Tracheal epithelial cell (primary cell): ENCODE data around the gene RAB5B. TPM values are rescaled to one million over a fixed set of nuclear protein-coding genes. Genes with fewer than 3 reads are reported as not detected.

Experiments used
- total RNA-seq: library from RNA; depleted of rRNA; stranded (reverse); fragments of >200 nt; gene quantifications from 2 replicates; pipeline ENCODE4 v1.2.1, GENCODE V29; 2014

Gene RAB5B
- total RNA-seq: 51.8 TPM in 2 replicates

GRCh38 chr12:55973599-55974307 lies at the start of gene RAB5B:
Gene RAB5B, plus strand, starts transcription at chr12:55974078. Its CDS starts 12,883 bp downstream, at chr12:55986961.

GRCh38 chr12:55927588-55928502 lies 46.0 kb upstream of the RAB5B start, which contains the start of gene PYM1:
Gene PYM1, minus strand, starts transcription at chr12:55927894. Its CDS starts 133 bp downstream, at chr12:55927761.

GRCh38 chr12:55930771-55931316 lies 43.0 kb upstream of the RAB5B start, which contains the start of gene DGKA:
Gene DGKA, plus strand, starts transcription at chr12:55931162. Its CDS starts 5,342 bp downstream, at chr12:55936504.

GRCh38 chr12:55965941-55966407 lies 7.9 kb upstream of the RAB5B start, which contains the start of gene PMEL:
Gene PMEL, minus strand, starts transcription at chr12:55966042. Its CDS starts 31 bp downstream, at chr12:55966011.

GRCh38 chr12:55966408-55967281 lies 7.2 kb upstream of the RAB5B start, which contains the start of gene CDK2:
Gene CDK2, plus strand, starts transcription at chr12:55966830. Its CDS starts 179 bp downstream, at chr12:55967009.

GRCh38 chr12:55996715-55997534 lies 23.0 kb downstream of the RAB5B start, which contains the start of gene SUOX:
Gene SUOX, plus strand, starts transcription at chr12:55997276. Its CDS starts 4,946 bp downstream, at chr12:56002222.

GRCh38 chr12:56020423-56021184 lies 46.7 kb downstream of the RAB5B start, which contains the start of gene IKZF4:
Gene IKZF4, plus strand, starts transcription at chr12:56021043. Its CDS starts 451 bp downstream, at chr12:56021494.

GRCh38 chr12:56041552-56042429 lies 67.9 kb downstream of the RAB5B start, which contains the start of gene RPS26:
Gene RPS26, plus strand, starts transcription at chr12:56041918. Its CDS starts 249 bp downstream, at chr12:56042167.

Other genes with a start within 250 kb of the RAB5B start
- gene CD63, start 245.1 kb upstream of the RAB5B start, total RNA-seq: 935 and 965 TPM in 2 replicates
- 0.43 and 0.72 TPM in 2 replicates for gene GDF11, start 231.0 kb upstream of the RAB5B start, total RNA-seq
- 64.2 and 75.2 TPM in 2 replicates for gene SARNP, start 156.4 kb upstream of the RAB5B start, total RNA-seq
- 26.9 and 38.6 TPM in 2 replicates for gene ORMDL2, start 156.0 kb upstream of the RAB5B start, total RNA-seq
- 36.2 and 41.2 TPM in 2 replicates for gene DNAJC14, start 144.5 kb upstream of the RAB5B start, total RNA-seq
- 0.24 TPM in 1 of 2 replicates, not detected in the other for gene MMP19, start 131.1 kb upstream of the RAB5B start, total RNA-seq
- gene PYM1, start 46.2 kb upstream of the RAB5B start, total RNA-seq: 27.0 and 41.1 TPM in 2 replicates
- gene DGKA, start 42.9 kb upstream of the RAB5B start, total RNA-seq: 97.6 and 107 TPM in 2 replicates
- 2.6 and 2.9 TPM in 2 replicates for gene PMEL, start 8.0 kb upstream of the RAB5B start, total RNA-seq
- gene CDK2, start 7.2 kb upstream of the RAB5B start, total RNA-seq: 9.4 and 26.5 TPM in 2 replicates
- 5.1 and 5.8 TPM in 2 replicates for gene SUOX, start 23.2 kb downstream of the RAB5B start, total RNA-seq
- 0.24 TPM in 1 of 2 replicates, not detected in the other for gene IKZF4, start 47.0 kb downstream of the RAB5B start, total RNA-seq
- gene RPS26, start 67.8 kb downstream of the RAB5B start, total RNA-seq: 233 and 674 TPM in 2 replicates
- gene ERBB3, start 106.1 kb downstream of the RAB5B start, total RNA-seq: 22.9 and 29.6 TPM in 2 replicates
- gene PA2G4, start 130.5 kb downstream of the RAB5B start, total RNA-seq: 169 and 181 TPM in 2 replicates
- 2,930 and 4,402 TPM in 2 replicates for gene RPL41, start 142.6 kb downstream of the RAB5B start, total RNA-seq
- gene ZC3H10, start 144.2 kb downstream of the RAB5B start, total RNA-seq: 2.2 and 2.8 TPM in 2 replicates
- gene ESYT1, start 154.2 kb downstream of the RAB5B start, total RNA-seq: 241 and 358 TPM in 2 replicates
- gene MYL6B, start 178.5 kb downstream of the RAB5B start, total RNA-seq: 39.4 and 40.5 TPM in 2 replicates
- gene MYL6, start 184.3 kb downstream of the RAB5B start, total RNA-seq: 400 and 1,602 TPM in 2 replicates
- 17.4 and 18.1 TPM in 2 replicates for gene SMARCC2, start 215.4 kb downstream of the RAB5B start, total RNA-seq
- 117 and 128 TPM in 2 replicates for gene RNF41, start 247.8 kb downstream of the RAB5B start, total RNA-seq